GM19328 (cell line): ENCODE measurements around the gene PRDX2.

ENCODE experiments used
- ATAC-seq: cut with Tn5 transposase; IDR thresholded peaks from one replicate; pipeline ENCODE4 v1.9.1; 2021; ENCODE audit warnings: mild to moderate bottlenecking, moderate library complexity; ENCODE audit not compliant: unreplicated experiment

PRDX2 gene

DNA sequence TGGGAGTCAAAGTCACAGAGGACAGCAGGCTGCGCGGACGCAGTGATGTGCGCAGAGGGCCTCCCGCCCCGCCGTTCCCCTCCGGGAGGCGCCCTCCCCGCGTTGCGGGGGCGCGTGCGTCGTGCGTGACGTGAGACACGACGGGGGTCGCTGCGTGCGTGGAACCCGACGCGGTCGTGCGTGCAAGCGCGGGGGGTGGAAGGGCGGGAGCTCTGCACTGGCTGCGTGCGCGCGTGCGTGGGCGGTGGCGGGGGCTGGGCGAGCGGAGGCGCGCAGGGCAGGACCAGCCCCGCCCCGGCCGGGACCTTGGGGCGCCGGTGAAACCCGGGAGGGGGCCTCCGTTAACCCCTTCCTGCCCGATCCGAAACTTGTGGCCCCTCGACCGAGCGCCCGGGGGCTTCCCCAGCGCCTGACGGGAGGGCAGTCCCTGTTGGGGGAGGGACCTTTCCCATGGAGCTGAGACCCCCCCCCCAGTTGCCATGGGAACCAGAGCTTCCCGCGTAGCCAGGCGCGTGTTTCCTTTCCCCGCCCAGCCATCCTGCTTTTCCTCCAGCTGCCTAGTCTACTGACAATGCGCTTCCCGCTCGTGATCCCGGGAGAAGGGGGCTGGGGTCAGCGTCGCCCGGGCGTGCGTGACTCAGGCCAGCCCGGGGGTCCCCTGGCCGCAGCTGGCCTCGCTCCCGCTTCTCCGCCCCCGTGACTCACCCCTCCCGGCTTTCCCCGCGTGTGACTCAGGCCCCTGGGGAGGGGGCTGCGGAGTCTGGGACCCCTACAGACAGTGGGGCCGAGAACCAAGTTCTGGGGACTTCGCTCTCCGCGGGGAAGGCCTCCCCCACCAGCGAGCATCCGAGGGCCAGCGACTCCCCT lies 18.9 kb downstream of the PRDX2 start:
- no peak for ATAC-seq

- ATAC-seq = no peak
These were observed 19.5 kb downstream of the PRDX2 start for GRCh38 chr19:12782174-12782423.

- no peak for ATAC-seq
These were observed 22.2 kb downstream of the PRDX2 start for GRCh38 chr19:12779162-12779993.

DNA sequence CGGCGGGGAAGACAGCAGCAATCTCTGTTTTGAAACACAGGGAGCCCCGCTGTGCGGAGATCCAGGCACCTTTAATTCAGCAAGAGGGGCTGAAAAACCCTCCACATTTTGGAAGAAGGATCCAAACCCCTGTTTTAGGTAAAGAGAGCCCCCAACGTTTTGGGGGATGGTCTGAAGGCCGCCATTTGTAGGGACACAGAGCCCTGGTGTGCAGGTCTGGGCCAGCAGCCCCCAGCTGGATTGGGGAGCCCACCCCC lies 22.8 kb downstream of the PRDX2 start:
- ATAC-seq = no peak

DNA sequence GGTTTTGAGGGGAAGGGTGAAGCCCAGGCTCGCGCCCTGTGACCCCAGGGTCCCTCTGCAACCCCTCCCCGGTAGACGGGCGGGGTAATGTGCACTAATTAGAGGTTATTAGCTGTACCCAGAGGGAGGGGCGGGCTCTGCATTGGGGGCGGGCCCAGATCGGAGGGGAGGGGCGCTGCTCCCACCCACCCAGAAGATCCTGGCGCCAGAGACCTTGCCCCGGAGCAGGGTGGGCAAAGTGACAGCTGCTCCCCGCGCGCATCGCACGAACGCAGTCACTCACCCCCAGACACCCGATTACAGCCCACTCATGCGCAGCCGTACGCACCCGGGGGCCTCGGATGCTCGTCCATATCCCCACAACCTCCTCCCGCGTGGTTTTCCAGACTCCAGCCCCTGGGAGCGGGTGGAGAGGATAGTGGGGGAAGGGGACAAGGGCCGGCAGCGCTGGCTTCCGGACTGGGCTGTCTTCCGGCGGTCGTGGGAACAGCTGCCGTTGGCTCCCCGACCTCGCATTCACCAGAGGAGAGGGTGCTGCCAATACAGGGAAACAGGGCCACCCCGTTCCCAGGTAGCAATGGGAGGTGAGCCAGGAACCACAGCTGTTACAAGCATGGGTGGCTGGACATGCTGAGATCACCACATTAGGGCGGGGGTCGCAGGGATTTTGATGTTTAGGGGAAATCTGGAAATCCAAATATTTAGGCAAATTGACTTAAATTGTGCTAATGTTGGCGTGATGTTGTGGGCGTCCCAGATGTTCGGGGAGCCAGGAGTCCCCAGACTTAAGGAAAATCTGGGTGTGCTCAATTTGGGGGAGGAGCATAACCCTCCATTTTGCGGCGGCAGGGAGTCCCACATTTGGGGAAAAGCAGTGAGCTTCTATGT lies 23.3 kb downstream of the PRDX2 start:
- ATAC-seq = no peak

DNA sequence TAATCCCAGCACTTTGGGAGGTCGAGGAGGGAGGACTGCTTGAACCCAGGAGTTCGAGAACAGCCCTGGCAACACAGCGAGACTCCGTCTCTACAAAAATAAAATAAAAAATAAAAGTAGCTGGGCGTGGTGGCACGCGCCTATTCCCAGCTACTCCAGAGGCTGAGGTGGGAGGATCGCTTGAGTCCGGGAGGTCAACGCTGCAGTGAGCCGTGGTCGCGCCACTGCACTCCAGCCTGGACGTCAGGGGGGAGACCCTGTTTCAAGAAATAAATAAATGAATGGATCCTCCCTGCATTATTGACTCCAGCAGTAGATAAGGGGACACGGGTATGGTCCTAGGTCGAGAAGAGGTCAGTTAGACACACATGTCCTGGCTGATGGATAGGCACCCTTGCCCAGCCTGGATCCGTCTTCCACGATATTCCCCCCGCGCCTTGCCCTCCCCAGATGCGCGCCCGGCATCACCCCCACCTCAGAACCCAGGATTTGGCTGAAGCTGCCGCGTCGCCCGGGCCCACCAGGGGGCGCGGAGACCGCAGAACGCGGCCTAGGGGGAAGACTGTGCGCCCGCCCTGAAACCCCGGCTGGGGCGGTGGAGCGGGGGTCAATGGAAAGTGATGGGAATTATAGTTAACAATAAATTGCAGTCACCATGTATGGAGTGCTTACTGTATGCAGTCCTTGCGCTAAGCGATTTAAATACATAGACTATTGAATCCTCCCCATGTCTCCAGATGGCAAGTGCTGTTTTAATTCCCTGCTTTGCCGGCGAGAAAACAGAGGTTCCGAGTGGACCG lies 24.2 kb downstream of the PRDX2 start:
- ATAC-seq = no peak

- no peak for ATAC-seq
These were observed 26.7 kb downstream of the PRDX2 start, which contains the start of gene HOOK2 for GRCh38 chr19:12774588-12775555. HOOK2 (minus strand) TSS chr19:12775552; CDS start chr19:12775449, 103 bp downstream.

DNA sequence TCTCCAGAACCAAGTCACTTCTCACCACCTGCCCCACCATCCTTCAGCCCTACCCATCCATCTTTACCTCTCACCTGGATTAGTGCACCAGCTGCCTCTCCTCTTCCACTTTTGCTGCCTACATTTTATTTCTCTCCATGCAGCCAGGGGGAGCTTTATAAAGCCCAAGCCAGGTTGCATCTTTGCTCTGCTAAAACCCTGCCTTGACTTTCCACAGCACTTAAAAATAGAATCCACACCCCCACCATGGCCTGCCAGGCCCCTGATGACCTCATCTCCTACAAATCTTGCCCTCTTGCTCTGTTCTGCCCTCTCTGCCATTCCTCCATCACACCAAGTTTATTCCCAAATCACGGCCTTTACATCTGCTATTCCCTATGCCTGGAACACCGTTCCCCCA lies 28.0 kb downstream of the PRDX2 start:
- ATAC-seq = no peak

DNA sequence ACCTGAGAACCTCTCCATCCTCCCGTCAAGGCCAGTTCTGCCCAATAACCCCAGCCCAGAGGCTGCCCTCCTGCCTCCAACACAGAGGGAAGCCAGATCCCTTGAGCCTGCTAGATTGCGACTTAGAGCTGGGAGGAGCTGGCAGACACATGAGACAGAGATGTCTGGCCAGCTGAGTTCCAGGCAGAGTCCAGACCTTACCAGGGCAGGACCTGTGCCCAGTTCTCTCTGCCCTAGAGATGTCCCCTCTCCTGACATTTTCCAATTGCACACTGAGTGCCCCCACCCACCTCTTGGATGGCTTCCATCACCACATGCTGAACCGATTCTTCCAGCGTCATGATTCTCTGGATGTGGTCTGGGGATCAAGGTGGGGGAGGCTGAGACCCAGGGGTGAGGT lies 29.3 kb downstream of the PRDX2 start:
- ATAC-seq = no peak

- no peak for ATAC-seq
These were observed 30.7 kb downstream of the PRDX2 start for GRCh38 chr19:12770922-12771321.

GRCh38 chr19:12769689-12770088 lies 31.9 kb downstream of the PRDX2 start:
- ATAC-seq = no peak

GRCh38 chr19:12767666-12768065 lies 33.9 kb downstream of the PRDX2 start:
- ATAC-seq = no peak

DNA sequence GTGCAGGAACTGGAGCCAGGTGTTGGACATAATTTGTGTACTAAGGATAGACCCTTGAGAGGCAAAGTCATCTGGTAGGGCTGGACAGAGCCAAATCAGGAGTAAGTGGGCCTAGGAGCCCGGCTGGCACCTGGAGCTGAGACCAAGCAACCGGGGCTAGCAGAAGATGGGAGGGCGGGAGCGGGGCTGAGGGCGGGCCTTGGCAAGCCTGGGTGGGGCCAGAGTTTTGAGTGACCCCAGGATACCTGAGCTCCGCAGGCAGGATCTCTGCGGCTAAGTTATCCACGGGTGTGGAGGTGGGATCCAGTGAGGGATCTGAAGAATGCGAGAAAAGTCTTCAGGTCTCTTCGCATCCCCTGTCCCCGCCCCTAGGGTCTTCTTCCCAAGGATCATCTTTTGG lies 34.5 kb downstream of the PRDX2 start:
- ATAC-seq = no peak

GRCh38 chr19:12766051-12766521 lies 35.5 kb downstream of the PRDX2 start:
- no peak for ATAC-seq

DNA sequence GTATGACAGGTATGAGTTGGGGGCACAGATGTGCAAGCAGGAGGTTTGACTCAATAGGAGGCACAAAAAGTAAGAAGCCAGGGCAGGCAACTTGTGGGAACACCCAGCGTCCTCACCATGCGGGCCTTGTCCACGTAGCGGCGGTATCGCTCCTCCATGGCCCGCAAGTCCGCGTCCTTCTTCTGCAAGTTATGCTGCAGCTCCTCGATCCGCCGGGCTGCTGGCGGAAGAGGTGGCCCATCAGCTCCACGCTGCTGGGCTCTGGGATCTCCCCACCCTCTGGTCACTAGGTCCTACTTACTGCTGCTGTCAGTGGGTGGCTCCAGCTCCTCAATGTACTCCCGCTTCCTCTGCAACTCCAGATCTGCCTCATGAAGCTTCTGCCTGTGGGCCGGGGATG lies 36.9 kb downstream of the PRDX2 start:
- ATAC-seq = no peak

DNA sequence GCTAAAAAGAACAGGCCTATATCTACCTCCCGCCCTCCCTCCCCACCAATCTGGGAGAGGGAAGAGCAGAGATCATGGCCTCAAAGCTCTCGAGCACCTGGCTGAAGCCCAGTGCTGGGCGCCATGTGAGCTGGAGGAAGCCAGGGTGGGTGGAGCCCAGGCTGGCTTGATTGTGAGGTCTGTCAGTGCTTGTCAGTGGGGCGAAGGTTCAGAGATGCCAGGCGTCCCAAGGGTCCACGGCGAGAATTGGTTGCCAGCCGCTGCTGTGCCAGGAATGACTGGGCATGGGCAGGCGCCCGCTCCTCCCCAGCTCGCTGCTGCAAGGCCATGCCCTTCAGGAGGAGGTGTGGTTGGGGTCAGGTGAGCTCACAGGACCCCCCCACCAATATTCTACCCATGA lies 38.5 kb downstream of the PRDX2 start:
- ATAC-seq = no peak

GRCh38 chr19:12759686-12760085 lies 41.9 kb downstream of the PRDX2 start:
- ATAC-seq = no peak

- no peak for ATAC-seq
These were observed 43.9 kb downstream of the PRDX2 start for GRCh38 chr19:12757544-12758274.
